HepG2 (cell line): ENCODE measurements around the gene ENKUR.

Source experiments
- IKZF1 ChIP-seq: fragments of 450-650 bp; IDR thresholded peaks from 2 replicates; pipeline ENCODE4 v1.7.1; 2016
- JUND ChIP-seq: sonication (generic); formaldehyde crosslinking; IDR thresholded peaks from 2 replicates; pipeline ENCODE4 v1.8.0; 2022; ENCODE audit warnings: mild to moderate bottlenecking, missing genetic modification reagents
- PAWR ChIP-seq: sonication (generic); formaldehyde crosslinking; IDR thresholded peaks from 2 replicates; pipeline ENCODE4 v1.4.0; 2020; ENCODE audit warnings: missing genetic modification reagents, mild to moderate bottlenecking, borderline replicate concordance
- RFX5 ChIP-seq: IDR thresholded peaks from 2 replicates; pipeline ENCODE4 v1.6.1; 2011; ENCODE audit warnings: low read depth, low read length, improper control_type of control experiment
- TBL1XR1 ChIP-seq: fragments of 150-350 bp; IDR thresholded peaks from 2 replicates; pipeline ENCODE4 v1.6.1; 2014; ENCODE audit warnings: borderline replicate concordance, low read length; ENCODE audit not compliant: partially characterized antibody
- TRIM24 ChIP-seq: sonication (generic); formaldehyde crosslinking; IDR thresholded peaks from 2 replicates; pipeline ENCODE4 v1.8.0; 2022; ENCODE audit warnings: mild to moderate bottlenecking, missing genetic modification reagents
- ZBTB21 ChIP-seq: sonication (generic); formaldehyde crosslinking; IDR thresholded peaks from 2 replicates; pipeline ENCODE4 v1.4.0; 2020; ENCODE audit warnings: missing genetic modification reagents
- ZNF138 ChIP-seq: sonication (generic); formaldehyde crosslinking; IDR thresholded peaks from 2 replicates; pipeline ENCODE4 v1.5.0; 2020; ENCODE audit warnings: mild to moderate bottlenecking, low read depth, missing genetic modification reagents
- ZNF24 ChIP-seq: fragments of 450-650 bp; IDR thresholded peaks from 2 replicates; pipeline ENCODE4 v1.6.1; 2017; ENCODE audit warnings: antibody characterized with exemption, mild to moderate bottlenecking
- ZNF274 ChIP-seq: sonication (generic); formaldehyde crosslinking; IDR thresholded peaks from 2 replicates; pipeline ENCODE4 v1.5.1; 2020; ENCODE audit warnings: mild to moderate bottlenecking, missing genetic modification reagents
- ZNF644 ChIP-seq: IDR thresholded peaks from 2 replicates; pipeline ENCODE4 v1.6.1; 2016; ENCODE audit warnings: low read depth
- ZNF816 ChIP-seq: sonication (generic); formaldehyde crosslinking; IDR thresholded peaks from 2 replicates; pipeline ENCODE4 v1.8.0; 2022; ENCODE audit warnings: missing genetic modification reagents, mild to moderate bottlenecking, borderline replicate concordance
- TF ChIP-seq, protein P1 (sequence below): IDR thresholded peaks from 2 replicates; pipeline ENCODE4 v1.6.1; 2016; ENCODE audit warnings: missing compliant biosample characterization, missing genetic modification reagents, borderline replicate concordance
- TF ChIP-seq, protein P2 (sequence below): sonication (generic); formaldehyde crosslinking; IDR thresholded peaks from 2 replicates; pipeline ENCODE4 v1.5.0; 2020; ENCODE audit warnings: mild to moderate bottlenecking, missing genetic modification reagents, moderate library complexity

DNA sequence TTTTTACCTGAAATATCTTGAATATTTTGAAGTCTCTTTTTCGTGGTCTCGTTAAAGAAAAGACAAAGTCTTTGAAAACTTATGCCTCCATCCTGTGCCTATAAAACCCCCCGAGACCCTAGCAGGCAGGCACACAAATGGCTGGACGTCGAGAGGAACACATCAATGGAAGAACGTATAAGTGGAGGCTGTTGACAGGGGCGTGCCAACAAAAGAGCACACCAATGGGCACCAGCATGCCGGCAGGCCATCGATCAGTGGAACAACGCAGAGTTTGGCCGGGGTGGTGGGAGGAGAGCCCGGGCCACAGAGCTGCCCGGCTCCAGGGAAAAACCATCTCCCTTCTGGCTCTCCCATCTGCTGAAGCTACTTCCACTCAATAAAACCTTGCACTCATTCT is 24.7 kb downstream of the ENKUR start:
- TF ChIP-seq TRIM24 (CRISPR knock-in tag) (no peak), TBL1XR1 (no peak), ZNF274 (CRISPR knock-in tag) (no peak), RFX5 (no peak), JUND (CRISPR knock-in tag) (no peak), ZNF24 (no peak), IKZF1 (no peak), ZBTB21 (CRISPR knock-in tag) (no peak), ZNF138 (no peak), ZNF816 (no peak), PAWR (no peak), ZNF644 (CRISPR knock-in tag) (no peak)
- TF ChIP-seq, protein P1, sequence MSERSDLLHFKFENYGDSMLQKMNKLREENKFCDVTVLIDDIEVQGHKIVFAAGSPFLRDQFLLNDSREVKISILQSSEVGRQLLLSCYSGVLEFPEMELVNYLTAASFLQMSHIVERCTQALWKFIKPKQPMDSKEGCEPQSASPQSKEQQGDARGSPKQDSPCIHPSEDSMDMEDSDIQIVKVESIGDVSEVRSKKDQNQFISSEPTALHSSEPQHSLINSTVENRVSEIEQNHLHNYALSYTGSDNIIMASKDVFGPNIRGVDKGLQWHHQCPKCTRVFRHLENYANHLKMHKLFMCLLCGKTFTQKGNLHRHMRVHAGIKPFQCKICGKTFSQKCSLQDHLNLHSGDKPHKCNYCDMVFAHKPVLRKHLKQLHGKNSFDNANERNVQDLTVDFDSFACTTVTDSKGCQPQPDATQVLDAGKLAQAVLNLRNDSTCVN (CRISPR knock-in tag): no peak
- TF ChIP-seq, protein P2, sequence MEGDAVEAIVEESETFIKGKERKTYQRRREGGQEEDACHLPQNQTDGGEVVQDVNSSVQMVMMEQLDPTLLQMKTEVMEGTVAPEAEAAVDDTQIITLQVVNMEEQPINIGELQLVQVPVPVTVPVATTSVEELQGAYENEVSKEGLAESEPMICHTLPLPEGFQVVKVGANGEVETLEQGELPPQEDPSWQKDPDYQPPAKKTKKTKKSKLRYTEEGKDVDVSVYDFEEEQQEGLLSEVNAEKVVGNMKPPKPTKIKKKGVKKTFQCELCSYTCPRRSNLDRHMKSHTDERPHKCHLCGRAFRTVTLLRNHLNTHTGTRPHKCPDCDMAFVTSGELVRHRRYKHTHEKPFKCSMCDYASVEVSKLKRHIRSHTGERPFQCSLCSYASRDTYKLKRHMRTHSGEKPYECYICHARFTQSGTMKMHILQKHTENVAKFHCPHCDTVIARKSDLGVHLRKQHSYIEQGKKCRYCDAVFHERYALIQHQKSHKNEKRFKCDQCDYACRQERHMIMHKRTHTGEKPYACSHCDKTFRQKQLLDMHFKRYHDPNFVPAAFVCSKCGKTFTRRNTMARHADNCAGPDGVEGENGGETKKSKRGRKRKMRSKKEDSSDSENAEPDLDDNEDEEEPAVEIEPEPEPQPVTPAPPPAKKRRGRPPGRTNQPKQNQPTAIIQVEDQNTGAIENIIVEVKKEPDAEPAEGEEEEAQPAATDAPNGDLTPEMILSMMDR: no peak
